Lower leg skin (tissue), 3 donors: ENCODE measurements around the gene NINJ2.

Experiments
- CTCF ChIP-seq, 3 donors: fragments of 450-650 bp; IDR thresholded peaks; one replicate each; pipeline ENCODE4 v1.5.1; 2016; ENCODE audit warnings: antibody characterized with exemption in 3 of 3, mild to moderate bottlenecking in 3 of 3, moderate library complexity in 2 of 3
- POLR2A ChIP-seq, 2 donors: fragments of 450-650 bp; IDR thresholded peaks; one replicate each; pipeline ENCODE4 v1.6.1; 2016 to 2017; ENCODE audit warnings: antibody characterized with exemption in 2 of 2, mild to moderate bottlenecking in 1 of 2, moderate library complexity in 1 of 2

DNA sequence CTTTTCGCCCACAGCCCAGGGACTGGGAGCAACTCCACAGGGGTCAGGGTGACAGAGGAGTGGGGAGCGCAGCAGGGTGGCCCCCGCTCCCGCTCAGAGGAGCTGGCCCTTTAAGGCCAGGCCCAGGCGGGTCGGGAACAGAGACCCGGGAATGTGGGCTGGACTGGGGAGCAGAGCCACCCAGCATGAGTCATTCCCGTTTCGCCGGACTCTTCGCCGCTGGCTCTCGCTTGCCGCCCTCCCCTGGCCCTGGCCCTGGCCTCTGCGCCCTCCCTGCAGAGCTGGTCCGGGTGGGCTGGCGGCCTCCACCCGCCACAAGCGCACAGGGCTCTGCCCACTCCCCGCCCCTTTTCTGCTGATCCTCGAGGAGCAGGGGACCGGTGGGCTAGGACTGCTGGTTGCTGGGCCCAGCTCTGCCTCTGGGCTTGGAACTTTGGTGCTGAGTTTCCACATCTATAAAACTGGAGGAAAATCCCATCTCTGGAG is 92.8 kb downstream of the NINJ2 start:
- TF ChIP-seq CTCF (IDR thresholded peaks at IDR 0.05): no peak
- TF ChIP-seq POLR2A (IDR thresholded peaks at IDR 0.05): no peak
